Measurements from ENCODE around the gene GUCD1. TPM values are rescaled to one million over a fixed set of nuclear protein-coding genes. Genes with fewer than 3 reads are reported as not detected.
A peak's percentile ranks its signal among the peaks of the same experiment; 100 is the strongest.

Gene GUCD1
- total and polyA plus RNA-seq, 2 of the 13 experiments (the other 11 are each of a cell fraction or from before 2014, with no cell fraction given): 128 to 245 TPM

GRCh38 chr22:24592851-24593558, 38.1 kb upstream of the GUCD1 start, which contains the start of gene LRRC75B (continued):
- TF ChIP-seq ZBED4 (CRISPR knock-in tag; IDR thresholded peaks at IDR 0.05; ENCODE audit: borderline replicate concordance) (peak; percentile 78; the same call in 1 of the 2 replicates), ATF7-NPFF (CRISPR knock-in tag; IDR thresholded peaks at IDR 0.05; ENCODE audit: low read depth) (peak; percentile 22; the same call in 1 of the 2 replicates), MAX (IDR thresholded peaks at IDR 0.05) (peak; percentile 76), ISL2 (CRISPR knock-in tag; IDR thresholded peaks at IDR 0.05) (no peak), FOXP1 (IDR thresholded peaks at IDR 0.05) (no peak), FOXP1 (CRISPR knock-in tag; IDR thresholded peaks at IDR 0.05) (peak; percentile 27; the same call in 1 of the 2 replicates), TEF (CRISPR knock-in tag; IDR thresholded peaks at IDR 0.05) (no peak), MBD4 (IDR thresholded peaks at IDR 0.05; ENCODE audit: borderline replicate concordance, low read length) (no peak), ZNF260 (CRISPR knock-in tag; IDR thresholded peaks at IDR 0.05; ENCODE audit: borderline replicate concordance, low read depth) (no peak), NAIF1 (CRISPR knock-in tag; IDR thresholded peaks at IDR 0.05; ENCODE audit: borderline replicate concordance) (no peak; the same call in 1 of the 2 replicates), PBX2 (CRISPR knock-in tag; IDR thresholded peaks at IDR 0.05) (no peak), IRF9 (CRISPR knock-in tag; IDR thresholded peaks at IDR 0.05; ENCODE audit: borderline replicate concordance) (peak; percentile 63; the same call in 1 of the 2 replicates), DMAP1 (CRISPR knock-in tag; IDR thresholded peaks at IDR 0.05) (peak; percentile 28; the same call in 1 of the 2 replicates), ZNF770 (CRISPR knock-in tag; IDR thresholded peaks at IDR 0.05) (peak; percentile 53; the same call in 1 of the 2 replicates)
